ENCODE measurements around the gene CDK11B. TPM values are rescaled to one million over a fixed set of nuclear protein-coding genes. Genes with fewer than 3 reads are reported as not detected.

CDK11B gene
- total and polyA plus RNA-seq, 11 donors, result 20.4 to 39.4 (median 24.8) TPM

DNA sequence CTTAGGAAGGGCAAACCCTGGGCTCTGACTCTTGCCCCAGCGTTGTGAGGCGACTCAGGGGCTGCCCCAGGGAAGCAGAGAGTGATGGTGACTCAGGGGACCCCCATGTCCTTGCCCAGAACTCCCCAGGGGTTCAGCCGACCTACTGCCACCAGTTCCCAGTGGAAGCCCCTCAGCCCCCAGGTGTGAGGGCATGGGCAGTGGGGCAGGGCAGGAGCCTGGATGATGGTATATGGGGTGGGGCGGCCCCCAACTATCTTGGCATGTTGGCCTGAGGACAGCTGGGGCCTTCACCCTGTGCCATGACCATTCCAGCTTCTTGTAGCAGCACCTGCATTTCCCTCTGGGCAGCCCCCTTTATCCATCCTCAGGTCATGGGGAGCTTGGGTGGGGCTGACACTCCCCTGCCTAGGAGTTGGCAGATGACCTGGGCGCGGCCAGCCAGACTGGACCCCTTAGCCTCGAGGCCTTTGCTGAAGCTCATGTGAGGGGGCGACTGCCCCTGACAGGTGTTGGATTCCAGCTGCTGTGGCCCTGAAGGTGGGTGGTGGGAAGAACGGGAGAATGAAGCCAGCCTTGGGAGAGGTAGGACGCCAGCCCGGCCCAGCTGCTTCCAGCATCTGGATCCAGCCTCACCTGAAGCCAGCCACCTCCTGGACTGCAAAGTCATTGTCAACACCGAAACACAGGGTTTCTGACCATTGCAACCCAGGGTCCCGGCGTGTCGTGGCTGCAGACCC is 57.1 kb downstream of the CDK11B start:
- no peak for ATAC-seq
- Histone ChIP-seq H3K9me3 (no peaks in the 10 kb centered on the region), H3K36me3 (no peaks in the 10 kb centered on the region), H3K27ac (no peak overlapping the region), H3K27me3 (peaks cover 6 to 57% (median 24%) of the 10 kb centered on the region in 9 donors), H3K4me1 (peaks cover 0 to 31% (median 11%) of the 10 kb centered on the region in 12 donors), H3K4me3 (no peak overlapping the region)
- no peak for TF ChIP-seq POLR2A (IDR thresholded peaks at IDR 0.05)
- TF ChIP-seq CTCF (IDR thresholded peaks at IDR 0.05), result no peak
- intact Hi-C loops (cut with DNase I), result no loop called here
- peak in 2 of 5 donors; percentile 18 to 48 for DNase-seq
- 89 to 93% (median 89%) methylated on average over 8 to 15 of the region's 15 CpGs for WGBS, 4 donors

GRCh38 chr1:1600861-1601563 is 57.8 kb downstream of the CDK11B start:
- peaks cover 6 to 61% (median 24%) of the 10 kb centered on the region in 9 donors for H3K27me3 ChIP-seq
- peak in 2 of 5 donors; percentile 19 to 53 for DNase-seq
- intact Hi-C loops (cut with DNase I), result no loop called here

DNA sequence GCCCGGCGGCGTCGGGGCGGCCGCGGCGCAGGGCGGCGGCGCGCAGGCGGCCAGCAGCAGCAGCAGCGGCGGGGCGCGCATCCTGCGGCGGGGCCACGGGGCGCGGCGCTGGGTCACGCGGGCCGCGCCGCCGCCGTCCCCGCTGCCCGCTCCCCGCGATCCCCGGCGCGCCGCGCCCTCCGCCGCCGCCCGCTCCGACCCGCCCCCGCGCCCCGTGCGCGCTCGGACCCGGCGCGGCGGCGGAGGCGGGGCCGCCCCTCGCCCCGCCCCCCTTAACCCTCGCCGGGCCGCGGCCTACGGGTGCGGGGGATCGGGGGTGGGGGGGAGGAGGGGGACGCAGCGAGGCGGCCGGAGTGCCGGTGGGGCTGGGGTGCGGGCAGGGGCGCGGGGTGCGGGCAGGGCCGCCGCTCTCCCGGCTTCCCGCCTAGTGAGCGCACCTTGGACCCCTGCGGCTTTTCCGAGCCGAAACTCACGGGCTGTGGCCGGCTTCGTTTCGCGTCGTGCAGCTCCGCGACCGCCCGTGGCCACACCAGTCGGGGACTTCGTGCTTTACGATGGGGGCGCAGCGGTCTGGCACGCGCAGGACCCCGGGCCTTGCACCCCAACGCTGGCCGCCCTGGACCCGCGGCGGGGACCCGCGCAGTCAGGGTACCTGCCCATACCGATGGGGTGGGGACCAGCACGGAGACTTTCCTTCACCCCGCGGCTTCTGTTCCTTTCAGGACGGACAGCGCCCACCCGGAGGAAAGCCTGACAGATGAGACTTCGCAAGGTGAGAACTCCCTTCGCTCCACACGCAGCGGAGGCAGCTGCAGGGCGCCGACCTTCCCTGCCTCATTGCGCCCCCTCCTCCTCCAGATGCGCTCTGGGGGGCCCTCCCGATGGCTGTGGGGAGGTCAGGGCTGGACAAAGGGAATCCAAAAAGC is 58.6 kb downstream of the CDK11B start, which contains the start of gene FNDC10:
Gene FNDC10, minus strand, starts transcription at position 201 of the 926 bp plus-strand sequence. Its CDS starts 120 bp downstream, at position 81.
- intact Hi-C loops (cut with DNase I), result no loop called here
- no peak for TF ChIP-seq CTCF (IDR thresholded peaks at IDR 0.05)
- TF ChIP-seq POLR2A (IDR thresholded peaks at IDR 0.05), result no peak
- peaks cover 6 to 61% (median 24%) of the 10 kb centered on the region in 9 donors for H3K27me3 ChIP-seq
- peak in 2 of 5 donors; percentile 19 to 48 for DNase-seq
- H3K4me1 ChIP-seq, result peaks cover 0 to 31% (median 11%) of the 10 kb centered on the region in 12 donors
- H3K9me3 ChIP-seq, result no peaks in the 10 kb centered on the region
- 2 to 17% (median 6%) methylated on average over 18 to 125 of the region's 125 CpGs for WGBS, 4 donors
- no peaks in the 10 kb centered on the region for H3K36me3 ChIP-seq
- H3K27ac ChIP-seq, result no peak within 1 kb of the TSS
- ATAC-seq, result no peak
- peak within 1 kb of the TSS; percentile 19 to 57 (median 43) for H3K4me3 ChIP-seq

More at GRCh38 chr1:1600861-1601563, 57.8 kb downstream of the CDK11B start:
- no peak for ATAC-seq
- Histone ChIP-seq H3K4me3 (peak overlapping the region in 2 of 12 donors; percentile 52 to 53), H3K36me3 (no peaks in the 10 kb centered on the region), H3K9me3 (no peaks in the 10 kb centered on the region), H3K4me1 (peaks cover 0 to 31% (median 11%) of the 10 kb centered on the region in 12 donors), H3K27ac (no peak overlapping the region)
- 70 to 91% (median 74%) methylated on average over 15 to 22 of the region's 22 CpGs for WGBS, 4 donors
- no peak for TF ChIP-seq POLR2A (IDR thresholded peaks at IDR 0.05)

Measured in heart left ventricle (tissue), 16 donors.